K562 (cell line): Measurements from ENCODE around the gene KMT5B.

ENCODE experiments used
- ARID4B ChIP-seq: sonication (generic); formaldehyde crosslinking; IDR thresholded peaks from 2 replicates; pipeline ENCODE4 v1.8.0; 2022; ENCODE audit warnings: mild to moderate bottlenecking, missing genetic modification reagents
- BRD9 ChIP-seq: fragments of 450-650 bp; IDR thresholded peaks from 2 replicates; pipeline ENCODE4 v1.6.1; 2018; ENCODE audit warnings: low read depth; ENCODE audit not compliant: partially characterized antibody
- CBX8 ChIP-seq: fragments of 200-600 bp; sonication (generic); IDR thresholded peaks from 2 replicates; pipeline ENCODE4 v1.6.1; 2012; ENCODE audit warnings: borderline replicate concordance, mixed run types, low read depth, mild to moderate bottlenecking, moderate library complexity, mixed read lengths, low read length, control low read depth, inconsistent platforms; ENCODE audit not compliant: poor library complexity, severe bottlenecking; ENCODE audit errors: extremely low read depth
- CTCF ChIP-seq, 3 experiments: IDR thresholded peaks in 2 of 3; conservative IDR thresholded peaks in 1 of 3; 2 replicates each; pipeline ENCODE4 v1.5.1; 2011 to 2012; ENCODE audit warnings: low read length in 3 of 3, mild to moderate bottlenecking in 3 of 3, control low read depth in 2 of 3, improper control_type of control experiment in 1 of 3, inconsistent platforms in 1 of 3, low read depth in 1 of 3, mixed read lengths in 1 of 3, moderate library complexity in 1 of 3; ENCODE audit not compliant: insufficient read depth in 2 of 3
- EZH2 ChIP-seq: IDR thresholded peaks from 2 replicates; pipeline ENCODE4 v1.6.1; 2012; ENCODE audit warnings: low read depth, mild to moderate bottlenecking, inconsistent platforms, low read length, borderline replicate concordance
- NR3C1 ChIP-seq: sonication (generic); formaldehyde crosslinking; IDR thresholded peaks from 2 replicates; pipeline ENCODE4 v1.8.1; 2022; ENCODE audit warnings: missing genetic modification reagents
- SIN3A ChIP-seq, 2 experiments: fragments of 150-350 bp in 1 of 2; IDR thresholded peaks; 2 replicates each; pipeline ENCODE4 v1.6.1; 2011 to 2016; ENCODE audit warnings: borderline replicate concordance in 2 of 2, low read depth in 2 of 2, low read length in 2 of 2, mild to moderate bottlenecking in 2 of 2, moderate library complexity in 2 of 2; ENCODE audit not compliant: control insufficient read depth in 1 of 2
- ZNF274 ChIP-seq: IDR thresholded peaks from 2 replicates; pipeline ENCODE4 v1.6.1; 2011; ENCODE audit warnings: low read depth, mild to moderate bottlenecking, low read length, moderate library complexity, borderline replicate concordance
- TF ChIP-seq, protein P1 (sequence below): fragments of 250-450 bp; sonication (Bioruptor Pico); IDR thresholded peaks from 2 replicates; pipeline ENCODE4 v1.4.0; 2020
- TF ChIP-seq, protein P2 (sequence below), 2 experiments: fragments of 450-650 bp; formaldehyde crosslinking in 1 of 2; IDR thresholded peaks; 2 replicates each; pipeline versions ENCODE4 v1.4.0 to v1.6.1; 2014 to 2020; ENCODE audit warnings: mild to moderate bottlenecking in 2 of 2, borderline replicate concordance in 1 of 2, low read depth in 1 of 2

DNA sequence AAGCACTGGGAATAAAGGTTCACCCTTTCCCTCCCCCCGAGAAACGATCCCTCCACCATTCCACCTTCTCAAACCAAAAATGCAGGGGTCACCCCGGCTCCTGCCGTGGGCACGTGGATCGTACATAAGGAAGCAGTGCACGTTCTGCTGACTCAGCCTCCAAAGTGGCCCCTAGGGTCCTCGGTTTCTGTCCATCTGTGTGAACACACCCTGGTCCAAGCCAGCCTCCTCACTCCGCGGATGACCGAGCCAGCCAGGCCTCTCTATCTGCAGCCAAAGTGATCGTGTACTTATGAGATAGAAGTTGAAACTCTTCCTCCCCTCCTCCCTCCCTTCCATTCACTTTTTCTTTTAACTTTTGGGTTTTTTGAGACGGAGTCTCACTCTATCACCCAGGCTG, 42.4 kb upstream of the KMT5B start:
- TF ChIP-seq, protein P1, sequence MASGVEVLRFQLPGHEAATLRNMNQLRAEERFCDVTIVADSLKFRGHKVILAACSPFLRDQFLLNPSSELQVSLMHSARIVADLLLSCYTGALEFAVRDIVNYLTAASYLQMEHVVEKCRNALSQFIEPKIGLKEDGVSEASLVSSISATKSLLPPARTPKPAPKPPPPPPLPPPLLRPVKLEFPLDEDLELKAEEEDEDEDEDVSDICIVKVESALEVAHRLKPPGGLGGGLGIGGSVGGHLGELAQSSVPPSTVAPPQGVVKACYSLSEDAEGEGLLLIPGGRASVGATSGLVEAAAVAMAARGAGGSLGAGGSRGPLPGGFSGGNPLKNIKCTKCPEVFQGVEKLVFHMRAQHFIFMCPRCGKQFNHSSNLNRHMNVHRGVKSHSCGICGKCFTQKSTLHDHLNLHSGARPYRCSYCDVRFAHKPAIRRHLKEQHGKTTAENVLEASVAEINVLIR, result no peak
- TF ChIP-seq SIN3A (IDR thresholded peaks at IDR 0.05; ENCODE audit: borderline replicate concordance in 2 of 2, control insufficient read depth in 1 of 2, low read depth in 2 of 2, low read length in 2 of 2) (no peak), EZH2 (no peak), ARID4B (CRISPR knock-in tag) (no peak), ZNF274 (no peak), CTCF (IDR thresholded peaks at IDR 0.05 in 2 of 3, conservative IDR thresholded peaks at IDR 0.05 in 1 of 3; ENCODE audit: insufficient read depth in 2 of 3, low read depth in 1 of 3, low read length in 3 of 3) (no peak), CBX8 (no peak), NR3C1 (no peak), BRD9 (no peak)
- TF ChIP-seq, protein P2, sequence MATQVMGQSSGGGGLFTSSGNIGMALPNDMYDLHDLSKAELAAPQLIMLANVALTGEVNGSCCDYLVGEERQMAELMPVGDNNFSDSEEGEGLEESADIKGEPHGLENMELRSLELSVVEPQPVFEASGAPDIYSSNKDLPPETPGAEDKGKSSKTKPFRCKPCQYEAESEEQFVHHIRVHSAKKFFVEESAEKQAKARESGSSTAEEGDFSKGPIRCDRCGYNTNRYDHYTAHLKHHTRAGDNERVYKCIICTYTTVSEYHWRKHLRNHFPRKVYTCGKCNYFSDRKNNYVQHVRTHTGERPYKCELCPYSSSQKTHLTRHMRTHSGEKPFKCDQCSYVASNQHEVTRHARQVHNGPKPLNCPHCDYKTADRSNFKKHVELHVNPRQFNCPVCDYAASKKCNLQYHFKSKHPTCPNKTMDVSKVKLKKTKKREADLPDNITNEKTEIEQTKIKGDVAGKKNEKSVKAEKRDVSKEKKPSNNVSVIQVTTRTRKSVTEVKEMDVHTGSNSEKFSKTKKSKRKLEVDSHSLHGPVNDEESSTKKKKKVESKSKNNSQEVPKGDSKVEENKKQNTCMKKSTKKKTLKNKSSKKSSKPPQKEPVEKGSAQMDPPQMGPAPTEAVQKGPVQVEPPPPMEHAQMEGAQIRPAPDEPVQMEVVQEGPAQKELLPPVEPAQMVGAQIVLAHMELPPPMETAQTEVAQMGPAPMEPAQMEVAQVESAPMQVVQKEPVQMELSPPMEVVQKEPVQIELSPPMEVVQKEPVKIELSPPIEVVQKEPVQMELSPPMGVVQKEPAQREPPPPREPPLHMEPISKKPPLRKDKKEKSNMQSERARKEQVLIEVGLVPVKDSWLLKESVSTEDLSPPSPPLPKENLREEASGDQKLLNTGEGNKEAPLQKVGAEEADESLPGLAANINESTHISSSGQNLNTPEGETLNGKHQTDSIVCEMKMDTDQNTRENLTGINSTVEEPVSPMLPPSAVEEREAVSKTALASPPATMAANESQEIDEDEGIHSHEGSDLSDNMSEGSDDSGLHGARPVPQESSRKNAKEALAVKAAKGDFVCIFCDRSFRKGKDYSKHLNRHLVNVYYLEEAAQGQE (IDR thresholded peaks at IDR 0.05; ENCODE audit: borderline replicate concordance), result no peak
- TF ChIP-seq, protein P2 (CRISPR knock-in tag; IDR thresholded peaks at IDR 0.05; ENCODE audit: low read depth), result no peak
